Progenitor cell of endocrine pancreas (in vitro differentiated cells): ENCODE data around the gene OGDH. TPM values are rescaled to one million over a fixed set of nuclear protein-coding genes. Genes with fewer than 3 reads are reported as not detected.

Source experiments
- DNase-seq: peaks from one replicate; pipeline ENCODE4 v3.0.0; 2021; ENCODE audit warnings: low spot score; ENCODE audit not compliant: unreplicated experiment
- H3K27ac Mint-ChIP-seq: 2 replicates; pipeline ENCODE4 v1.8.0; 2021; ENCODE audit warnings: mild to moderate bottlenecking, moderate library complexity, mixed read lengths
- H3K27me3 Mint-ChIP-seq: 2 replicates; pipeline ENCODE4 v1.8.0; 2021; ENCODE audit warnings: mixed read lengths
- H3K36me3 Mint-ChIP-seq: 2 replicates; pipeline ENCODE4 v1.8.0; 2022; ENCODE audit warnings: mixed read lengths; ENCODE audit not compliant: insufficient read depth
- H3K4me1 Mint-ChIP-seq: 2 replicates; pipeline ENCODE4 v1.8.0; 2021; ENCODE audit warnings: low read depth, mixed read lengths
- H3K4me3 Mint-ChIP-seq: 2 replicates; pipeline ENCODE4 v1.8.0; 2021; ENCODE audit warnings: low read depth, mild to moderate bottlenecking, moderate library complexity, mixed read lengths
- H3K9me3 Mint-ChIP-seq: 2 replicates; pipeline ENCODE4 v1.8.0; 2021; ENCODE audit warnings: low read depth, mixed read lengths
- total RNA-seq: library from RNA; stranded (reverse); gene quantifications from 2 replicates; pipeline ENCODE4 v1.2.1, GENCODE V29; 2021
- TF ChIP-seq, protein P1 (sequence below): fragments of 200-600 bp; sonication (generic); IDR thresholded peaks from one replicate; pipeline ENCODE4 v1.5.0; 2021; ENCODE audit warnings: antibody characterized with exemption, mild to moderate bottlenecking; ENCODE audit not compliant: unreplicated experiment

Gene OGDH
- total RNA-seq, 1 donor from 2014 or later: 105 TPM

DNA sequence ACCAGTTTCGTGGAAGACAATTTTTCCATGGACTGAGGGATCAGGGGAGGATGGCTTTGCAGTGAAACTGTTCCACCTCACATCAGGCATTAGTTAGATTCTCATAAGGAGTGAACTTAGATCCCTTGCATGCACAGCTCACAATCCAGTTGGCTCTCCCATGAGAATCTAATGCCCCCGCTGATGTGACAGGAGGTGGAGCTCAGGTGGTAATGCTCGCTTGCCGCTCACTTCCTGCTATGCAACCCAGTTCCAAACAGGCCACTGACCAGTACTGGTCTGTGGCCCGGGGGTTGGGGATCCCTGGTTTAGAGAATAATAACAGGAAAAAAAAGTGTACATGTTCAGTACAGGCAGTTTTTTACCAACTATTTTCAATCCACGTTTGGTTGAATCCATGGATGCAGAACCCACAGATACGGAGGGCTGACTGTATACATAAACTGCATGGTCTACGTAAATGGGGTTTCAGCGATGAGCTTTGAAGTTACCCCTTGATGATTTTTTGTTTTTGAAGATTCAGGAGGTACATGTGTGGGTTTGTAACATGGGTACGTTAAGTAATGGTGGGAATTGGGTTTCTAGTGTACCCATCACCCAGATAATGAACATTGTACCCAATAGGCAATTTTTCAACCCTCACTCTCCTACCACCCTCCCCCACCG lies 24.5 kb downstream of the OGDH start:
- H3K4me1 Mint-ChIP-seq: peaks cover 42% of the 10 kb centered on the region
- peak overlapping the region; percentile 82 for H3K27ac Mint-ChIP-seq
- H3K9me3 Mint-ChIP-seq: no peaks in the 10 kb centered on the region
- H3K4me3 Mint-ChIP-seq: no peak overlapping the region
- peaks cover 13% of the 10 kb centered on the region for H3K36me3 Mint-ChIP-seq
- no peak for DNase-seq
- H3K27me3 Mint-ChIP-seq: no peaks in the 10 kb centered on the region
- TF ChIP-seq, protein P1, sequence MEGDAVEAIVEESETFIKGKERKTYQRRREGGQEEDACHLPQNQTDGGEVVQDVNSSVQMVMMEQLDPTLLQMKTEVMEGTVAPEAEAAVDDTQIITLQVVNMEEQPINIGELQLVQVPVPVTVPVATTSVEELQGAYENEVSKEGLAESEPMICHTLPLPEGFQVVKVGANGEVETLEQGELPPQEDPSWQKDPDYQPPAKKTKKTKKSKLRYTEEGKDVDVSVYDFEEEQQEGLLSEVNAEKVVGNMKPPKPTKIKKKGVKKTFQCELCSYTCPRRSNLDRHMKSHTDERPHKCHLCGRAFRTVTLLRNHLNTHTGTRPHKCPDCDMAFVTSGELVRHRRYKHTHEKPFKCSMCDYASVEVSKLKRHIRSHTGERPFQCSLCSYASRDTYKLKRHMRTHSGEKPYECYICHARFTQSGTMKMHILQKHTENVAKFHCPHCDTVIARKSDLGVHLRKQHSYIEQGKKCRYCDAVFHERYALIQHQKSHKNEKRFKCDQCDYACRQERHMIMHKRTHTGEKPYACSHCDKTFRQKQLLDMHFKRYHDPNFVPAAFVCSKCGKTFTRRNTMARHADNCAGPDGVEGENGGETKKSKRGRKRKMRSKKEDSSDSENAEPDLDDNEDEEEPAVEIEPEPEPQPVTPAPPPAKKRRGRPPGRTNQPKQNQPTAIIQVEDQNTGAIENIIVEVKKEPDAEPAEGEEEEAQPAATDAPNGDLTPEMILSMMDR: no peak

GRCh38 chr7:44631458-44632115 lies 25.2 kb downstream of the OGDH start:
- Mint-ChIP-seq H3K27me3 (no peaks in the 10 kb centered on the region), H3K36me3 (peaks cover 13% of the 10 kb centered on the region), H3K27ac (peak overlapping the region; percentile 96), H3K4me1 (peaks cover 44% of the 10 kb centered on the region), H3K4me3 (peak overlapping the region; percentile 13), H3K9me3 (no peaks in the 10 kb centered on the region)
- DNase-seq: no peak
- TF ChIP-seq, protein P1: no peak

GRCh38 chr7:44632196-44632595 lies 25.8 kb downstream of the OGDH start:
- no peak overlapping the region for H3K4me3 Mint-ChIP-seq
- peaks cover 46% of the 10 kb centered on the region for H3K4me1 Mint-ChIP-seq
- DNase-seq: no peak
- no peaks in the 10 kb centered on the region for H3K9me3 Mint-ChIP-seq
- TF ChIP-seq, protein P1: no peak
- H3K36me3 Mint-ChIP-seq: peaks cover 15% of the 10 kb centered on the region
- H3K27ac Mint-ChIP-seq: peak overlapping the region; percentile 96
- H3K27me3 Mint-ChIP-seq: no peaks in the 10 kb centered on the region

- H3K9me3 Mint-ChIP-seq: no peaks in the 10 kb centered on the region
- H3K4me1 Mint-ChIP-seq: peaks cover 50% of the 10 kb centered on the region
- H3K36me3 Mint-ChIP-seq: peaks cover 18% of the 10 kb centered on the region
- H3K27me3 Mint-ChIP-seq: no peaks in the 10 kb centered on the region
- peak overlapping the region; percentile 16 for H3K4me3 Mint-ChIP-seq
- TF ChIP-seq, protein P1: no peak
- DNase-seq: no peak
- H3K27ac Mint-ChIP-seq: peak overlapping the region; percentile 91
Measured at GRCh38 chr7:44633254-44634186, 27.1 kb downstream of the OGDH start.
